ENCODE results near the gene CDCP1.
"Not testable (repeated sequence)": the region's sequence is repeated elsewhere in the genome, so short reads cannot be mapped to it uniquely, and the experiment has no call there.

The CDCP1 gene

GRCh38 chr3:45171283-45171682 lies 25.1 kb upstream of the CDCP1 start:
- no peak for DNase-seq (ENCODE audit: low read depth)

GRCh38 chr3:45170096-45170495 lies 23.9 kb upstream of the CDCP1 start:
- no peak for DNase-seq (ENCODE audit: low read depth)

- no peak for DNase-seq (ENCODE audit: low read depth)
Measured at GRCh38 chr3:45169125-45169904, 23.1 kb upstream of the CDCP1 start.

GRCh38 chr3:45168451-45168850 lies 22.3 kb upstream of the CDCP1 start:
- DNase-seq (ENCODE audit: low read depth) = no peak

GRCh38 chr3:45167011-45167911 lies 21.1 kb upstream of the CDCP1 start:
- DNase-seq (ENCODE audit: low read depth) = peak; percentile 81

GRCh38 chr3:45166321-45166879 lies 20.2 kb upstream of the CDCP1 start:
- DNase-seq (ENCODE audit: low read depth) = no peak

GRCh38 chr3:45165497-45166283 lies 19.5 kb upstream of the CDCP1 start:
- no peak for DNase-seq (ENCODE audit: low read depth)

GRCh38 chr3:45164056-45164455 lies 17.9 kb upstream of the CDCP1 start:
- DNase-seq (ENCODE audit: low read depth) = no peak

- DNase-seq (ENCODE audit: low read depth) = no peak
Measured at GRCh38 chr3:45163481-45163880, 17.3 kb upstream of the CDCP1 start.

- DNase-seq (ENCODE audit: low read depth) = peak; percentile 82
Measured at GRCh38 chr3:45154641-45155147, 8.5 kb upstream of the CDCP1 start.

GRCh38 chr3:45153658-45154437 lies 7.7 kb upstream of the CDCP1 start:
- DNase-seq (ENCODE audit: low read depth) = peak; percentile 93

- no peak for DNase-seq (ENCODE audit: low read depth)
Measured at GRCh38 chr3:45152307-45152706, 6.1 kb upstream of the CDCP1 start.

GRCh38 chr3:45151100-45151499 lies 4.9 kb upstream of the CDCP1 start:
- DNase-seq (ENCODE audit: low read depth) = no peak

- peak; percentile 72 for DNase-seq (ENCODE audit: low read depth)
Measured at GRCh38 chr3:45148921-45149320, 2.7 kb upstream of the CDCP1 start.

GRCh38 chr3:45145223-45145622 lies 955 bp downstream of the CDCP1 start:
- no peak for DNase-seq (ENCODE audit: low read depth)

GRCh38 chr3:45143673-45144671 lies 2.2 kb downstream of the CDCP1 start:
- DNase-seq (ENCODE audit: low read depth) = peak; percentile 35

- not testable (repeated sequence) for DNase-seq (ENCODE audit: low read depth)
Measured at GRCh38 chr3:45140770-45141155, 5.4 kb downstream of the CDCP1 start.

GRCh38 chr3:45140141-45140769 lies 5.9 kb downstream of the CDCP1 start:
- no peak for DNase-seq (ENCODE audit: low read depth)

All from amniotic epithelial cell (primary cell).